Measurements from ENCODE around the gene RNF39. TPM values are rescaled to one million over a fixed set of nuclear protein-coding genes. Genes with fewer than 3 reads are reported as not detected.

Gene RNF39
- total and polyA plus RNA-seq, 2 of the 13 experiments (the other 11 are each of a cell fraction or from before 2014, with no cell fraction given): 0.13 to 1.8 TPM

GRCh38 chr6:30101444-30102413 lies 26.2 kb upstream of the RNF39 start (continued):
- no peak for TF ChIP-seq ZNF24 (IDR thresholded peaks at IDR 0.05)
- no peak; the same call in 1 of the 2 replicates for TF ChIP-seq CREBL2 (CRISPR knock-in tag; IDR thresholded peaks at IDR 0.05; ENCODE audit: borderline replicate concordance)
- no peak for TF ChIP-seq ZHX1 (CRISPR knock-in tag; IDR thresholded peaks at IDR 0.05; ENCODE audit: low read depth)
- no peak for TF ChIP-seq ZSCAN22 (CRISPR knock-in tag; IDR thresholded peaks at IDR 0.05)
- TF ChIP-seq POGZ (CRISPR knock-in tag; IDR thresholded peaks at IDR 0.05): peak; percentile 49; the same call in 1 of the 2 replicates
- TF ChIP-seq ZNF274 (CRISPR knock-in tag; IDR thresholded peaks at IDR 0.05): peak; percentile 67; the same call in 1 of the 2 replicates
- TF ChIP-seq SUZ12 (IDR thresholded peaks at IDR 0.05; ENCODE audit: low read depth, low read length): no peak
- TF ChIP-seq TBX3 (IDR thresholded peaks at IDR 0.05; ENCODE audit: borderline replicate concordance): no peak
- TF ChIP-seq ZNF232 (CRISPR knock-in tag; IDR thresholded peaks at IDR 0.05; ENCODE audit: borderline replicate concordance): peak; percentile 64; the same call in 1 of the 2 replicates
- TF ChIP-seq NFAT5 (CRISPR knock-in tag; IDR thresholded peaks at IDR 0.05): no peak
- peak; percentile 93 for TF ChIP-seq DRAP1 (CRISPR knock-in tag; IDR thresholded peaks at IDR 0.05)
- peak; percentile 75; the same call in 1 of the 2 replicates for TF ChIP-seq YEATS4 (CRISPR knock-in tag; IDR thresholded peaks at IDR 0.05; ENCODE audit: borderline replicate concordance)
- TF ChIP-seq ARID5B (CRISPR knock-in tag; IDR thresholded peaks at IDR 0.05): peak; percentile 68
- TF ChIP-seq YY1 (IDR thresholded peaks at IDR 0.05; ENCODE audit: insufficient read depth, insufficient replicate concordance, low read depth, low read length): peak; percentile 68
- 0 out of 2 replicates have a peak, but pooled peaks have one; percentile 54 for TF ChIP-seq GATAD1 (CRISPR knock-in tag; IDR thresholded peaks at IDR 0.05)

Data from HepG2 (cell line).